GM12874 (cell line): ENCODE data around the gene TM9SF2.

Source experiments
- CTCF ChIP-seq: IDR thresholded peaks from 2 replicates; pipeline ENCODE4 v1.5.1; 2011; ENCODE audit warnings: low read depth, mild to moderate bottlenecking, control low read depth, low read length, moderate library complexity; ENCODE audit not compliant: insufficient read depth

The TM9SF2 gene

GRCh38 chr13:99608345-99608744 is 107.1 kb downstream of the TM9SF2 start:
- no peak for TF ChIP-seq CTCF

GRCh38 chr13:99610702-99611289 is 109.5 kb downstream of the TM9SF2 start:
- TF ChIP-seq CTCF = no peak
